B cell (primary cell): ENCODE results near the gene CPA2. TPM values are rescaled to one million over a fixed set of nuclear protein-coding genes. Genes with fewer than 3 reads are reported as not detected.

Experiments
- ATAC-seq: fragments of 200-7000 bp; cut with Tn5 transposase; one replicate; pipeline ENCODE4 v1.10.0; 2021; ENCODE audit warnings: low read depth, mild to moderate bottlenecking, moderate number of reproducible peaks, moderate library complexity
- CTCF ChIA-PET: fragments of 350-600 bp; sonication (Branson Sonifier 250); formaldehyde crosslinking; loops from one replicate; lab custom pipeline; 2021; ENCODE audit warnings: antibody characterized with exemption, inconsistent platforms; lab: Charles Lee
- POLR2A ChIA-PET: fragments of 350-600 bp; sonication (Branson Sonifier 250); formaldehyde crosslinking; loops from one replicate; lab custom pipeline; 2021; ENCODE audit warnings: antibody characterized with exemption; lab: Charles Lee
- DNase-seq: peaks from one replicate; pipeline ENCODE4 v3.0.0; 2013
- H2AFZ ChIP-seq: 2 replicates; pipeline ENCODE4 v1.6.1; 2012; ENCODE audit warnings: mild to moderate bottlenecking, low read depth, low read length; ENCODE audit not compliant: insufficient read depth, poor library complexity, severe bottlenecking
- H3K27ac ChIP-seq, 2 donors: 1 replicate in 1 of 2; 2 replicates in 1 of 2; pipeline ENCODE4 v1.5.1; 2012 to 2013; ENCODE audit warnings: low read length in 2 of 2, mild to moderate bottlenecking in 2 of 2, moderate library complexity in 1 of 2
- H3K27me3 ChIP-seq, 4 experiments: fragments of 200-600 bp in 1 of 4; sonication (generic) in 1 of 4; replicated peaks in 1 of 4; 1 replicate in 2 of 4; 2 replicates in 2 of 4; pipeline versions ENCODE4 v1.6.1 to v1.7.0; 2013 to 2016; ENCODE audit warnings: low read length in 3 of 4, mild to moderate bottlenecking in 2 of 4, mixed read lengths in 1 of 4, moderate library complexity in 1 of 4; ENCODE audit not compliant: insufficient read depth in 4 of 4, control insufficient read depth in 3 of 4; ENCODE audit errors: control extremely low read depth in 1 of 4
- H3K36me3 ChIP-seq, 2 experiments: replicated peaks in 1 of 2; 1 replicate in 1 of 2; 2 replicates in 1 of 2; pipeline versions ENCODE4 v1.6.1 to v1.7.1; 2013; ENCODE audit warnings: low read length in 1 of 2; ENCODE audit not compliant: insufficient read depth in 2 of 2, control insufficient read depth in 1 of 2; ENCODE audit errors: control extremely low read depth in 1 of 2, extremely low read depth in 1 of 2
- H3K4me1 ChIP-seq, 2 donors: fragments of 200-600 bp in 1 of 2; sonication (generic) in 1 of 2; 1 replicate in 1 of 2; 2 replicates in 1 of 2; pipeline versions ENCODE4 v1.5.1 to v1.6.1; 2013 to 2017; ENCODE audit warnings: low read length in 2 of 2; ENCODE audit not compliant: control insufficient read depth in 2 of 2, insufficient read depth in 2 of 2
- H3K4me2 ChIP-seq: replicated peaks from 2 replicates; pipeline ENCODE3; 2012; ENCODE audit warnings: mild to moderate bottlenecking, low read depth, low read length; ENCODE audit not compliant: poor library complexity, severe bottlenecking
- H3K4me3 ChIP-seq, 5 experiments: fragments of 200-600 bp in 1 of 5; sonication (generic) in 1 of 5; 1 replicate in 3 of 5; 2 replicates in 2 of 5; pipeline versions ENCODE4 v1.5.1 to v1.7.0; 2011 to 2016; ENCODE audit warnings: low read length in 4 of 5, mild to moderate bottlenecking in 4 of 5, low read depth in 2 of 5, control low read depth in 1 of 5, moderate library complexity in 1 of 5; ENCODE audit not compliant: insufficient read depth in 1 of 5; ENCODE audit errors: control extremely low read depth in 1 of 5, extremely low read depth in 1 of 5
- H3K79me2 ChIP-seq: fragments of 200-600 bp; sonication (generic); one replicate; pipeline ENCODE4 v1.6.0; 2016; ENCODE audit warnings: low read length; ENCODE audit not compliant: control insufficient read depth, insufficient read depth
- H3K9ac ChIP-seq: fragments of 200-600 bp; sonication (generic); 2 replicates; pipeline ENCODE4 v1.6.1; 2017; ENCODE audit warnings: mild to moderate bottlenecking, low read length, moderate library complexity
- H3K9me3 ChIP-seq, 3 donors: one replicate each; pipeline versions ENCODE4 v1.6.1 to v1.7.1; 2013; ENCODE audit warnings: low read length in 2 of 3; ENCODE audit not compliant: control insufficient read depth in 2 of 3, insufficient read depth in 1 of 3; ENCODE audit errors: control extremely low read depth in 1 of 3
- H4K20me1 ChIP-seq: 2 replicates; pipeline ENCODE4 v1.6.0; 2012; ENCODE audit warnings: mild to moderate bottlenecking, low read length; ENCODE audit not compliant: insufficient read depth, control insufficient read depth, poor library complexity, severe bottlenecking
- H3K27ac Mint-ChIP-seq: one replicate; pipeline ENCODE4 v1.8.0; 2021; ENCODE audit warnings: mixed read lengths
- H3K27me3 Mint-ChIP-seq: one replicate; pipeline ENCODE4 v1.8.0; 2021; ENCODE audit warnings: mixed read lengths
- H3K4me1 Mint-ChIP-seq: one replicate; pipeline ENCODE4 v1.8.0; 2021; ENCODE audit warnings: mixed read lengths
- H3K4me3 Mint-ChIP-seq: one replicate; pipeline ENCODE4 v1.8.0; 2021; ENCODE audit warnings: mixed read lengths
- H3K9me3 Mint-ChIP-seq: one replicate; pipeline ENCODE4 v1.8.0; 2022; ENCODE audit warnings: mixed read lengths; ENCODE audit not compliant: insufficient read depth
- CTCF ChIP-seq: fragments of 200-600 bp; IDR thresholded peaks from one replicate; pipeline ENCODE4 v1.8.0; 2022; ENCODE audit warnings: antibody characterized with exemption, mild to moderate bottlenecking
- EZH2 ChIP-seq: IDR thresholded peaks from 2 replicates; pipeline ENCODE4 v1.6.1; 2012; ENCODE audit warnings: borderline replicate concordance, low read depth, mild to moderate bottlenecking, moderate library complexity, low read length; ENCODE audit not compliant: insufficient read depth, poor library complexity, severe bottlenecking
- WGBS: methylation state at CpG from one replicate; pipeline ENCODE4 v1.1.5; 2013; ENCODE audit warnings: missing lambda C conversion rate; ENCODE audit not compliant: insufficient coverage; 5-methylcytosine and 5-hydroxymethylcytosine counted together
- intact Hi-C: fragments of 100-400 bp; cut with micrococcal nuclease; formaldehyde crosslinking; loops from one replicate; pipeline ENCODE4 v1.10.0; 2022
- polyA plus RNA-seq: library from polyadenylated mRNA; depleted of rRNA; stranded (reverse); fragments of >200 nt; gene quantifications from 2 replicates; pipeline ENCODE4 v1.2.3, GENCODE V29; 2012
- total RNA-seq, 2 donors: library from RNA; stranded (reverse); fragments of 120-200 nt in 1 of 2; gene quantifications; 1 replicate in 1 of 2; 2 replicates in 1 of 2; pipeline versions ENCODE4 v1.2.3 to v1.2.4, GENCODE V29; 2013 to 2022

The CPA2 gene
- total and polyA plus RNA-seq, 2 donors (not counting 1 experiment from before 2014, with no cell fraction given), result not detected

GRCh38 chr7:130298544-130299326 is 32.1 kb downstream of the CPA2 start:
- no peak overlapping the region for H3K4me2 ChIP-seq
- H4K20me1 ChIP-seq, result no peaks in the 10 kb centered on the region
- H3K4me3 Mint-ChIP-seq, result no peak overlapping the region
- peaks cover 15% of the 10 kb centered on the region for H3K27me3 Mint-ChIP-seq
- H3K9me3 Mint-ChIP-seq, result no peaks in the 10 kb centered on the region
- ATAC-seq (no peak), DNase-seq (no peak)
- TF ChIP-seq CTCF (no peak), EZH2 (no peak)
- no peak overlapping the region for H3K27ac ChIP-seq
- peaks cover 0 to 3% (median 0%) of the 10 kb centered on the region in 4 experiments for H3K27me3 ChIP-seq
- H3K27ac Mint-ChIP-seq, result no peak overlapping the region
- H3K9ac ChIP-seq, result no peak overlapping the region
- no peak overlapping the region for H2AFZ ChIP-seq
- peaks cover under 1% of the 10 kb centered on the region for H3K4me1 Mint-ChIP-seq
- ChIA-PET CTCF (no interaction called here), POLR2A (no interaction called here)
- H3K4me1 ChIP-seq, result peaks cover 0 to 2% of the 10 kb centered on the region in 2 donors
- 90% methylated on average over 2 of the region's 5 CpGs for WGBS
- no peak overlapping the region for H3K4me3 ChIP-seq
- H3K9me3 ChIP-seq, result no peaks in the 10 kb centered on the region
- no peaks in the 10 kb centered on the region for H3K79me2 ChIP-seq
- no peaks in the 10 kb centered on the region for H3K36me3 ChIP-seq
- intact Hi-C loops, result no loop called here

- Histone ChIP-seq H2AFZ (no peak overlapping the region), H3K4me2 (no peak overlapping the region), H3K9me3 (no peaks in the 10 kb centered on the region), H3K79me2 (no peaks in the 10 kb centered on the region), H3K4me3 (no peak overlapping the region), H3K9ac (no peak overlapping the region), H3K27me3 (peaks cover 0 to 3% (median 0%) of the 10 kb centered on the region in 4 experiments), H3K4me1 (no peaks in the 10 kb centered on the region), H3K27ac (no peak overlapping the region), H4K20me1 (no peaks in the 10 kb centered on the region), H3K36me3 (no peaks in the 10 kb centered on the region)
- CTCF ChIA-PET, result no interaction called here
- Mint-ChIP-seq H3K4me1 (no peaks in the 10 kb centered on the region), H3K27me3 (peaks cover 15% of the 10 kb centered on the region), H3K4me3 (no peak overlapping the region), H3K27ac (no peak overlapping the region), H3K9me3 (no peaks in the 10 kb centered on the region)
- ATAC-seq (no peak), DNase-seq (no peak)
- POLR2A ChIA-PET, result no interaction called here
- WGBS, result 89% methylated on average over 6 of the region's 7 CpGs
- TF ChIP-seq CTCF (no peak), EZH2 (no peak)
- intact Hi-C loops, result no loop called here
Observed at GRCh38 chr7:130299866-130300265, 33.2 kb downstream of the CPA2 start.
